C1 segment of cervical spinal cord (tissue), 14 donors: ENCODE measurements around the gene MYLK.
"Not testable (repeated sequence)": the region's sequence is repeated elsewhere in the genome, so short reads cannot be mapped to it uniquely, and the experiment has no call there.

ENCODE experiments used
- DNase-seq, 14 donors: peaks; one replicate each; lab custom pipeline; 2025; lab: John Stamatoyannopoulos, UW

Gene MYLK

DNA sequence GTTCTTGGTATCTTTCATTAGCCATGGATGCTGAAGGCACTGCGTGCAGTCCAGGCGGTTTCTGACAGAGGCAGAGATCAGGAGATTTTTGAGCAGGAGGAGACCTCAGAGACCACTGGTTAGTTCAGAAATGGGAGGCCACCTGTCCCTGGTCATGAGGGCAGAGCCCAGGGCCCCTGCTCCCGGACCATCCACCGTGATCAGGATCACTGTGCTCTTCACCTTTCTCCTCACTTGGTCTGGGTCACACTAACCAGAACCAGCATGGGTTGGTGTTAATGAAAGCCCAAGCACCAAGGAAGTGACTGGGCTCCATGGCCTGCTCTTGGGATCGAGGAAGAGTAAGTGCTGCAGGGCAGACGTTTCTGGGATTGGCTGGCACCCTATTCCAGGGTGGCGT lies 257.3 kb downstream of the MYLK start:
- DNase-seq = no peak

GRCh38 chr3:123624302-123624701 lies 259.8 kb downstream of the MYLK start:
- no peak for DNase-seq

DNA sequence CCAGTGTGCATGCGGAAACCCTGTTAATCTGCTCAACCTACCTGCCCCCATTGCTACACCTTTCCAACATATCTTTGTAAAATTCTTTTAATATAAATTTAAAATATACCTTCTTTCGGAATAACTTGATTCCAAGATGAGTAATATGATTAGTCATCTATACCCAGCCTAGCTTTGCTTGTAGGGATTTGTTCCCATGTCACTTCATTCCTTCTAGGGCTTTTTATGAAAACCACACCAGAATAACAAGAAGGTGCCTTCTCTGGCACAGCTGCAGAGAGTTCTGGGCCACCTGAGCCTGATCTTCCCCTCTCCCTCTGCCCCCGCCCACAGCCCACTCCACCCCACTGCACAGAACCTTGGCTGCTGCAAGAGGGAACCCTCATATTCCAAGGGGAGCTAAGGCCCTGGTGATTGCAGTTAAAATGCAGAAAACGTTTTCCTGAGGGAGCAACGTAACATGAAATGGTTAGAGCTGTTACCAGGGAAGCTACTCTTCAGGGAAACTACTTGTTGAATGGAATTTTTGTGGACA lies 260.7 kb downstream of the MYLK start:
- no peak for DNase-seq

GRCh38 chr3:123622766-123623165 lies 261.4 kb downstream of the MYLK start:
- no peak for DNase-seq

DNA sequence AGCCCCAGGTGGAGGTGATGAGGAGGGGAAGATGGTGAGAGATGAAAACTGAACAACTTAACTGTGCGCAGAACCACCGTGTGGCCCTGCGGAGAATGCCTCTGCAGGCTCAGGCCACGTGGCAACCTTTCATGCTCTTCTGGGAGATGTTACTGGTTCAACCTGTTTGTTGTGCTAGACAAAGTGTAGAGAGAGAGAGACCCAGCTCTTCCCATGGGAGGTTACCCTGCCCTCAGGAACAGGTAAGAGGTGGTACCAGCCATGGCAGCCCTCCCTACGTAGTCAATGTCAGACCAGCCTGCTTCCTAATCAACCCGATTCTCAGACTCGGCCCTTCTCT lies 262.3 kb downstream of the MYLK start:
- no peak for DNase-seq

DNA sequence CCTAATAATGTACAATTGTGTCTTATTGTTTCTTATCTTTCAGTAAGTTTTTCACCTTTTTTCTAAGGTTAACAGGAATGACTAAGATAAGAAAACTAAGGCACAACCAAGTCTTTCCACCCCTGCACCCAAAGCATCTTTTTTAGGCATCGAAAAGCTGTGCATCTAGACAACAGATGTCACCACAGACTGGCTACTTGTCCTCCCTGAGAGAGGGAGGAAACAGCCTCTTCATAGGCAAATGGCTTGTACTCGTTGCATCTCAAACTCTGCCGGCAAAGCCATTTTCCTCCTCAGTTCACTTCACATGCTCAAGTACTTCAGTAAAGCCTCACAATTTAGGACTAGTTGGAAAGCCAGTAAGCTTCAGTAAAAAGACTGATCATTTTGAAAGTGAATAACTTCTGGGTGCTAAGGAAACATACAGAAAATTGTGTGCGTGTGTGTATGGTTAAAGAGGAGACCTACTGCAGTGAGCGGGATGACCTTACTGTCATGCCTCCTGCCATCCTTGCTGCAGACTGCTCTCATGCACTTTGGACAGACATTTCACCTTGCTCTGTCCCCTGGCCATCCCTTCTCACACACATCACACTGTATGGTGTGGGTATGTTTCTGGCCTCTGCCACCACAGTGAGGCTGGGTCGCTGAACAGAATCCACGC lies 262.8 kb downstream of the MYLK start:
- DNase-seq = no peak

- peak in 10 of 14 donors; percentile 29 to 75 (median 50) for DNase-seq
These were observed 263.8 kb downstream of the MYLK start for GRCh38 chr3:123620343-123620742.

GRCh38 chr3:123618768-123619484 lies 265.2 kb downstream of the MYLK start:
- peak in 10 of 14 donors; percentile 6 to 70 (median 44) for DNase-seq

DNA sequence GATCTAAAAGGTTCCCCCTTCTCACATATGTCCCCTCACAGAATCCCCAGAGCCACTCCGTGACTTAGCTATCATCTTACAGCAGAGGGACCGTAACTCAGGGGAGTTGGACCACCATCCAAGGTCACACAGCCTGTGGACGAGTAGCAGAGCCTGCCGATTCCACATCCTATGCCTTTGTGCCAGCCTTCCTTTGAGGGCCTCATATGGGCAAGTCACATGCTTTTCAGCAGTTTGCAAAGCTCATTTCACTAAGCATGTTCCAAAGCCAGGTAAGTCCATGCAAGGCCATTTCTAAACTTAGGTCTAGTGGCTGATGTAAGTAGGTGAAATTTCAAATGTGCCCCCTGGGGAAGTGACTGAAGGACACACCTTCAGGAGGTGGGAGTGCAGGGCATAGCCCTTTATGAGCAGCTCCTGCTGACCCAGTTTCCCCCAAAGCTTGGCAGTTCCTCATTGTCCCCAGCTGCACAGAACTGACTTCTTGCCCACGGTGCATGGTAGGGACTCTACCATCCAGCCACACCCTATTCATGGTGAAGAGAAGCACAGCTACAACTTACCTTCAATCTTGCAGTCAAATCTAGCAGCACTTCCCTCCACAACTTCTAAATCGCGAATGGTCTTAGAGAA lies 265.9 kb downstream of the MYLK start:
- no peak for DNase-seq

GRCh38 chr3:123616593-123616992 lies 267.5 kb downstream of the MYLK start:
- no peak for DNase-seq

GRCh38 chr3:123613543-123613942 lies 270.6 kb downstream of the MYLK start:
- no peak for DNase-seq

- DNase-seq = not testable (repeated sequence)
These were observed 272.5 kb downstream of the MYLK start for GRCh38 chr3:123611674-123612073.

DNA sequence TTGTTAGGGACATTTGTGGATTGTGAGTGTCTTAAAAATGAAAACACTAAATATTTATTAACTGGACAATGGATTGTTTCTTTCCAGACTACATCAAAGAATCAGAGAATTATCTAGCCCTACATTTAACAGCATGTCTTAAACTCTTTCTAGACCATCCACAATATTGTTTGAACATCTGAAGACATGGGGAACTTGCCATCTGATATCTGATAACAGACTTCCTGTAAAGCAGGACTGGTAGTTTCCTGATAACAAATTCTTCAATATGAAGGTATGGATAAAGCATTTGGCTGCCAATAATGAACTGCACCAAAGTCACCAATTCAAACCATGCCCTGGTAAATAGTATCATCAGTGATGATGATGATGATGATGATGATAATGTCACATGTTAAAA lies 273.1 kb downstream of the MYLK start:
- DNase-seq = no peak

DNA sequence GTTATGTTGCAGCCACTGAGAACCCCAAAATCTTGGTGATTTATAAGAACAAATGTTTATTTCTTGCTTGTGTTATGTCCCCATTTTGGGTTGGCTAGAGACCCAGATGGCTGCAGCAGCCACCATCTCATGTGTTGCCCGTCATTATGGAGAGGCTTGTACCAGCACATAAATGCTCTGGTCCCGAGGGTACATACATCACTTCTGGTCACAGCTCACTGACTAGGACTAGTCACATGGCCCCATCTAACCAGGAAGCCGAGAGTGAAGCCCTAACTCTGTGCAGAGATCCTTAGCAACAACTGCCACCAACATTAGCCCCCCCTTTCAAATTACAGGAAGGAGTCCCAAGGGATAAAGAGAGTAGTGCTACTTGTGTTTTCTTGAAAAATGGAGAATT lies 273.8 kb downstream of the MYLK start:
- DNase-seq = no peak

- no peak for DNase-seq
These were observed 275.1 kb downstream of the MYLK start for GRCh38 chr3:123609063-123609462.

DNA sequence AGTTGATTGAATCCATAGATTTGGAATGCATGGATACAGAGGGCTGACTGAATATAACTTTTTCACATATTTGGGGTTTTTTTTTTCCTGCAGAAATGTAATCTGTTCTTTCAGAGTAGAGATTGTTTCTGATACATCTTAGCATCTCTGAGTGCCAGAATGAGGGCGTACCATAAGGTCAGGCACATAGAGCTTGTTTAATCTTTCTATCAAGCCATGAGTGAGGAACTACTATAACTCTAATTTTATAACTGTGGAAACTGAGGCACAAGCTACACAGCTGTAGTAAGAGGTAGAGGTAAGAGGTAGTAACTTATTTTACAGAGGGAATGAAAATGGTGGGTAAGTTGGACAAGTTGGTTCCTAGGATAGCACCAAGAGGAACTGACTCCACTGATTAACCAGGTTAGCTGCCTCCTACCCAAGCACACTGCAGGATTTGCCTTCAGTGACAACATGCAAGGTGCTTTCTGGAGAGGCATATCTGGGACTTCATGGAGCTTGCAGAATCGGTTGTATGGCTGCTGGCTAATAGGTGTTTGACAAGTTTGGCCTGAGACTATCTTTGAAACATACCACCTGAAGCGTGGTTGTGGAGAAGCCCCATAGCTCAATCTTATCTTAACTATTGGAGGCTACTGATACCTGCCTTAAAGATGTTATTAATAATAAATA lies 275.7 kb downstream of the MYLK start:
- no peak for DNase-seq

GRCh38 chr3:123606527-123606926 lies 277.6 kb downstream of the MYLK start:
- no peak for DNase-seq

DNA sequence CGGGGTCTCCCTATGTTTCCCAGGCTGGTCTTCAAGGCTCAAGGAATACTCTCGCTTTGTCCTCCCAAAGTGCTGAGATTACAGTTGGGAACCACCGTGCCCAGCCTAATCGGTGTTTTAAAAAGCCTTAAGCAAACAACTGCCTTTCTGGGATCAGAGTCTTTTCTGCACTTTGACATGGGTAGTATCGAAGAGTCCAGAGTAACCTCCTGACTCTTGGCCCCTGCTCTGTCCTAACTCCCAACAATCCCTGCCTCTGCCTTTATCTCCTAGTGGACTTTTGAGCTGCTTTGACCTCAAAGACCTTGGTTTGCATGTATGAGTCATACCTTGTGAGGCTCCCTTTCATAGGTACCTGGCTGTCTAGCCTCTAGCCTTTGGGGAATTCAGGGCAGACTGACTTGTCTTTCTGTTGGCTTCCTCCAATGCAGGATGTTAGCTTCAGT lies 278.3 kb downstream of the MYLK start:
- DNase-seq = no peak

GRCh38 chr3:123603153-123603552 lies 281.0 kb downstream of the MYLK start:
- not testable (repeated sequence) for DNase-seq

- DNase-seq = no peak
These were observed 281.8 kb downstream of the MYLK start for GRCh38 chr3:123602325-123602724.

DNA sequence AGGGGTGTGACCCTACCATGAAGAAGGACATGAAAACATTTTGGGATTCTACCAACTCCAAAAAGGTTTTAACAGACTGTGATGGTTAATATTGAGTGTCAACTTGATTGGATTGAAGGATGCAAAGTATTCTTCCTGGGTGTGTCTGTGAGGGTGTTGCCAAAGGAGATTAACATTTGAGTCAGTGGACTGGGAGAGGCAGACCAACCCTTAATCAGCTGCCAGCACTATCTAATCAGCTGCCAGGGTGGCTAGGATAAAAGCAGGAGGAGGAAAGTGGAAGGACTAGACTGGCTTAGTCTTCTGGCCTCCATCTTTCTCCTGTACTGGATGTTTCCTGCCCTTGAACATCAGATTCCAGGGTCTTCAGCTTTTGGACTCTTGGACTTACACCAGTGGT lies 283.3 kb downstream of the MYLK start:
- not testable (repeated sequence) for DNase-seq

- no peak for DNase-seq
These were observed 286.6 kb downstream of the MYLK start for GRCh38 chr3:123597561-123597960.
